ENCODE measurements around the gene JMJD8. TPM values are rescaled to one million over a fixed set of nuclear protein-coding genes. Genes with fewer than 3 reads are reported as not detected.

The JMJD8 gene
- total and polyA plus RNA-seq, 9 of the 15 experiments (the other 6 are each of a cell fraction or from before 2014, with no cell fraction given) = 1.2 to 50.6 (median 29.3) TPM

- TF ChIP-seq, protein P1, sequence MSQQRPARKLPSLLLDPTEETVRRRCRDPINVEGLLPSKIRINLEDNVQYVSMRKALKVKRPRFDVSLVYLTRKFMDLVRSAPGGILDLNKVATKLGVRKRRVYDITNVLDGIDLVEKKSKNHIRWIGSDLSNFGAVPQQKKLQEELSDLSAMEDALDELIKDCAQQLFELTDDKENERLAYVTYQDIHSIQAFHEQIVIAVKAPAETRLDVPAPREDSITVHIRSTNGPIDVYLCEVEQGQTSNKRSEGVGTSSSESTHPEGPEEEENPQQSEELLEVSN (IDR thresholded peaks at IDR 0.05; ENCODE audit: borderline replicate concordance in 1 of 2, extremely low read depth in 1 of 2, insufficient read depth in 1 of 2, insufficient read length in 1 of 2, low read depth in 1 of 2, low read length in 1 of 2, poor library complexity in 1 of 2, severe bottlenecking in 1 of 2) = peak in 1 of 2 experiments; percentile 74
- TF ChIP-seq MCM5 (IDR thresholded peaks at IDR 0.05; ENCODE audit: low read depth) (no peak), THAP12 (CRISPR knock-in tag; IDR thresholded peaks at IDR 0.05) (peak; percentile 11; the same call in 1 of the 2 replicates), ZBTB5 (IDR thresholded peaks at IDR 0.05) (no peak), SRSF9 (IDR thresholded peaks at IDR 0.05; ENCODE audit: borderline replicate concordance, low read depth, low read length) (no peak), MEF2A (IDR thresholded peaks at IDR 0.05; ENCODE audit: control insufficient read depth, low read depth, low read length) (no peak), HNRNPL (IDR thresholded peaks at IDR 0.05; ENCODE audit: low read depth, low read length) (0 out of 2 replicates have a peak, but pooled peaks have one; percentile 50), STAT6 (CRISPR knock-in tag; IDR thresholded peaks at IDR 0.05) (no peak)
- TF ChIP-seq, protein P2, sequence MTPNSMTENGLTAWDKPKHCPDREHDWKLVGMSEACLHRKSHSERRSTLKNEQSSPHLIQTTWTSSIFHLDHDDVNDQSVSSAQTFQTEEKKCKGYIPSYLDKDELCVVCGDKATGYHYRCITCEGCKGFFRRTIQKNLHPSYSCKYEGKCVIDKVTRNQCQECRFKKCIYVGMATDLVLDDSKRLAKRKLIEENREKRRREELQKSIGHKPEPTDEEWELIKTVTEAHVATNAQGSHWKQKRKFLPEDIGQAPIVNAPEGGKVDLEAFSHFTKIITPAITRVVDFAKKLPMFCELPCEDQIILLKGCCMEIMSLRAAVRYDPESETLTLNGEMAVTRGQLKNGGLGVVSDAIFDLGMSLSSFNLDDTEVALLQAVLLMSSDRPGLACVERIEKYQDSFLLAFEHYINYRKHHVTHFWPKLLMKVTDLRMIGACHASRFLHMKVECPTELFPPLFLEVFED (CRISPR knock-in tag; conservative IDR thresholded peaks at IDR 0.05) = 0 out of 2 replicates have a peak, but pooled peaks have one; percentile 53
- TF ChIP-seq, protein P3, sequence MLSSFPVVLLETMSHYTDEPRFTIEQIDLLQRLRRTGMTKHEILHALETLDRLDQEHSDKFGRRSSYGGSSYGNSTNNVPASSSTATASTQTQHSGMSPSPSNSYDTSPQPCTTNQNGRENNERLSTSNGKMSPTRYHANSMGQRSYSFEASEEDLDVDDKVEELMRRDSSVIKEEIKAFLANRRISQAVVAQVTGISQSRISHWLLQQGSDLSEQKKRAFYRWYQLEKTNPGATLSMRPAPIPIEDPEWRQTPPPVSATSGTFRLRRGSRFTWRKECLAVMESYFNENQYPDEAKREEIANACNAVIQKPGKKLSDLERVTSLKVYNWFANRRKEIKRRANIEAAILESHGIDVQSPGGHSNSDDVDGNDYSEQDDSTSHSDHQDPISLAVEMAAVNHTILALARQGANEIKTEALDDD (IDR thresholded peaks at IDR 0.05) = no peak
Observed at GRCh38 chr16:683396-684070, 601 bp downstream of the JMJD8 start (continued).

All from K562 (cell line).